ENCODE results near the gene LASP1. TPM values are rescaled to one million over a fixed set of nuclear protein-coding genes. Genes with fewer than 3 reads are reported as not detected.

Gene LASP1
- polyA plus RNA-seq, 1 donor (not counting 4 experiments of a cell fraction or from before 2014, with no cell fraction given), result 88.1 TPM

DNA sequence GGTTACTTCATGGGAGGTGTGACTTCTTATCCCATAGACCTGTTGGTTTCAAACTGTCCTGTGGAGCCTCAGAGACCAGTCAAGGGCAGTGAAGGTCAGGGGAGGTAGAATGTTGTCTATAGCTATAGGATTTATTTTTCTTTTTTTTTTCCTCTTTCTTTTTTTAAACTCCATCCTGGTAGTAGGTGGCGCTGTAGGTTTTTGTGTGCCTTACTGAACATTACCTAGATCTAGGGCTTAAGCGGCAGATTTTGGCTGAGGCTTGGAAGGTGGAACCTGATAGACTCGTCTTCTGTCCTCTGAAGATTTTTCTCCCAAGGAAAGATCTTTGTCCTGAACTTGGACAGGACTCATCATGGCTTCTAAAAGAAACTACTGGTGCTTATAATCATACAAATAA is 47.4 kb downstream of the LASP1 start:
- H3K9ac ChIP-seq (ENCODE audit: control insufficient read depth, extremely low read depth, insufficient read depth, low read length), result no peak overlapping the region
- no peak overlapping the region for H3K4me3 ChIP-seq (ENCODE audit: control insufficient read depth in 2 of 3, extremely low read depth in 1 of 3, insufficient read depth in 2 of 3, low read depth in 1 of 3, low read length in 3 of 3)
- H4K20me1 ChIP-seq (ENCODE audit: control insufficient read depth, extremely low read depth, insufficient read depth, low read length), result peaks cover 8% of the 10 kb centered on the region
- TF ChIP-seq, protein P1, sequence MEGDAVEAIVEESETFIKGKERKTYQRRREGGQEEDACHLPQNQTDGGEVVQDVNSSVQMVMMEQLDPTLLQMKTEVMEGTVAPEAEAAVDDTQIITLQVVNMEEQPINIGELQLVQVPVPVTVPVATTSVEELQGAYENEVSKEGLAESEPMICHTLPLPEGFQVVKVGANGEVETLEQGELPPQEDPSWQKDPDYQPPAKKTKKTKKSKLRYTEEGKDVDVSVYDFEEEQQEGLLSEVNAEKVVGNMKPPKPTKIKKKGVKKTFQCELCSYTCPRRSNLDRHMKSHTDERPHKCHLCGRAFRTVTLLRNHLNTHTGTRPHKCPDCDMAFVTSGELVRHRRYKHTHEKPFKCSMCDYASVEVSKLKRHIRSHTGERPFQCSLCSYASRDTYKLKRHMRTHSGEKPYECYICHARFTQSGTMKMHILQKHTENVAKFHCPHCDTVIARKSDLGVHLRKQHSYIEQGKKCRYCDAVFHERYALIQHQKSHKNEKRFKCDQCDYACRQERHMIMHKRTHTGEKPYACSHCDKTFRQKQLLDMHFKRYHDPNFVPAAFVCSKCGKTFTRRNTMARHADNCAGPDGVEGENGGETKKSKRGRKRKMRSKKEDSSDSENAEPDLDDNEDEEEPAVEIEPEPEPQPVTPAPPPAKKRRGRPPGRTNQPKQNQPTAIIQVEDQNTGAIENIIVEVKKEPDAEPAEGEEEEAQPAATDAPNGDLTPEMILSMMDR (optimal IDR thresholded peaks at IDR 0.05 in 1 of 3, IDR thresholded peaks at IDR 0.05 in 1 of 3, conservative IDR thresholded peaks at IDR 0.05 in 1 of 3; ENCODE audit: extremely low read depth in 1 of 3, insufficient read depth in 2 of 3, low read length in 3 of 3), result no peak
- TF ChIP-seq EZH2 (IDR thresholded peaks at IDR 0.05; ENCODE audit: low read length), result no peak
- dilution Hi-C loops (cut with MboI; ENCODE audit: extremely low pct_ligation_motif_present, low sequenced_read_pairs), result no loop called here
- peaks cover 6% of the 10 kb centered on the region for H3K79me2 ChIP-seq (ENCODE audit: control insufficient read depth, insufficient read depth, low read length)
- H3K9me3 ChIP-seq (ENCODE audit: control insufficient read depth, low read depth, low read length), result no peaks in the 10 kb centered on the region
- H3K4me2 ChIP-seq (ENCODE audit: control insufficient read depth, extremely low read depth, insufficient read depth, low read depth, low read length), result no peak overlapping the region
- FAIRE-seq (no peak), DNase-seq (ENCODE audit: low read depth, low spot score) (no peak)
- no peak overlapping the region for H2AFZ ChIP-seq (ENCODE audit: control insufficient read depth, low read length)
- H3K4me1 ChIP-seq (ENCODE audit: control insufficient read depth, extremely low read depth, insufficient read depth, low read length), result no peaks in the 10 kb centered on the region
- H3K27ac ChIP-seq (ENCODE audit: control insufficient read depth, insufficient read depth, low read length), result no peak overlapping the region
- no peaks in the 10 kb centered on the region for H3K27me3 ChIP-seq (ENCODE audit: control insufficient read depth, extremely low read depth, insufficient read depth, low read length)
- H3K36me3 ChIP-seq (ENCODE audit: control insufficient read depth in 2 of 2, extremely low read depth in 1 of 2, insufficient read depth in 2 of 2, low read length in 2 of 2), result peaks cover 57 to 58% of the 10 kb centered on the region in 2 experiments
- no peaks in the 10 kb centered on the region for H3K9me1 ChIP-seq (ENCODE audit: control insufficient read depth, extremely low read depth, insufficient read depth, low read length)

DNA sequence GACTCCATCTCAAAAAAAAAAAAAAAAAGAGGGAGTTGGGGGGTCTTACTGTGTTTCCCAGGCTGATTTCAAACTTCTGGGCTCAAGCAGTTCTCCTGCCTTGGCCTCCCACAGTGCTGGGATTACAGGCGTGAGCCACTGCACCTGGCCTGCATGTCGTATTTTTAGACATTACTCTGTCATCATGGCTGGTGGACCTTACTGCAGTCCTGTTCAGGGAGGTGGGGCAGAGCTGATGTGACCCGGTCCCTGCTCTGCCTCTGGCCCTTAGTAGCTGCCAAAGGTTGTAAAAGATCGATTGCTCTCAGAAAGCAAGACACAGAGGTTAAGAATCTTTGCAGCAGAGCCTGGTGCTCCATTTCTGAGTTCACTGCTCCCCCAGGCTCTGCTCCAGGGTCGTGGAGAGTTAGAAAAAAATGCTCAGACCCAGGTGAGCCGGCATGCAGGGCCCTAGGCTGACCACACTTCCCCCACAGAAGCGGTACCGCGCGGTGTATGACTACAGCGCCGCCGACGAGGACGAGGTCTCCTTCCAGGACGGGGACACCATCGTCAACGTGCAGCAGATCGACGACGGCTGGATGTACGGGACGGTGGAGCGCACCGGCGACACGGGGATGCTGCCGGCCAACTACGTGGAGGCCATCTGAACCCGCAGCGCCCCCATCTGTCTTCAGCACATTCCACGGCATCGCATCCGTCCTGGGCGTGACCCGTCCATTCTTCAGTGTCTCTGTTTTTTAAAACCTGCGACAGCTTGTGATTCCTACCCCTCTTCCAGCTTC is 48.5 kb downstream of the LASP1 start:
- Histone ChIP-seq H3K27ac (ENCODE audit: control insufficient read depth, insufficient read depth, low read length) (no peak overlapping the region), H3K4me3 (ENCODE audit: control insufficient read depth in 2 of 3, extremely low read depth in 1 of 3, insufficient read depth in 2 of 3, low read depth in 1 of 3, low read length in 3 of 3) (no peak overlapping the region), H4K20me1 (ENCODE audit: control insufficient read depth, extremely low read depth, insufficient read depth, low read length) (peaks cover 5% of the 10 kb centered on the region), H3K4me2 (ENCODE audit: control insufficient read depth, extremely low read depth, insufficient read depth, low read depth, low read length) (no peak overlapping the region), H3K36me3 (ENCODE audit: control insufficient read depth in 2 of 2, extremely low read depth in 1 of 2, insufficient read depth in 2 of 2, low read length in 2 of 2) (peaks cover 49% of the 10 kb centered on the region in 2 experiments), H2AFZ (ENCODE audit: control insufficient read depth, low read length) (no peak overlapping the region), H3K9ac (ENCODE audit: control insufficient read depth, extremely low read depth, insufficient read depth, low read length) (no peak overlapping the region), H3K9me3 (ENCODE audit: control insufficient read depth, low read depth, low read length) (no peaks in the 10 kb centered on the region), H3K9me1 (ENCODE audit: control insufficient read depth, extremely low read depth, insufficient read depth, low read length) (no peaks in the 10 kb centered on the region), H3K79me2 (ENCODE audit: control insufficient read depth, insufficient read depth, low read length) (no peaks in the 10 kb centered on the region), H3K4me1 (ENCODE audit: control insufficient read depth, extremely low read depth, insufficient read depth, low read length) (no peaks in the 10 kb centered on the region), H3K27me3 (ENCODE audit: control insufficient read depth, extremely low read depth, insufficient read depth, low read length) (no peaks in the 10 kb centered on the region)
- TF ChIP-seq EZH2 (IDR thresholded peaks at IDR 0.05; ENCODE audit: low read length), result no peak
- TF ChIP-seq, protein P1 (optimal IDR thresholded peaks at IDR 0.05 in 1 of 3, IDR thresholded peaks at IDR 0.05 in 1 of 3, conservative IDR thresholded peaks at IDR 0.05 in 1 of 3; ENCODE audit: extremely low read depth in 1 of 3, insufficient read depth in 2 of 3, low read length in 3 of 3), result peak in 1 of 3 experiments; percentile 36
- FAIRE-seq (no peak), DNase-seq (ENCODE audit: low read depth, low spot score) (no peak)
- dilution Hi-C loops (cut with MboI; ENCODE audit: extremely low pct_ligation_motif_present, low sequenced_read_pairs), result no loop called here

Data from keratinocyte (primary cell).